Keratinocyte (primary cell): ENCODE results near the gene SMYD2. TPM values are rescaled to one million over a fixed set of nuclear protein-coding genes. Genes with fewer than 3 reads are reported as not detected.

Experiments used
- DNase-seq: peaks from one replicate; pipeline ENCODE4 v3.0.0-alpha.2; 2011; ENCODE audit warnings: low read depth, missing footprints, low spot score
- FAIRE-seq: peaks from 2 replicates; lab custom pipeline; 2011; peaks lifted over from hg19 to GRCh38; lab: Jason Lieb, UNC
- H2AFZ ChIP-seq: 2 replicates; pipeline ENCODE4 v1.6.0; 2012; ENCODE audit warnings: low read length, control low read depth, inconsistent platforms; ENCODE audit not compliant: control insufficient read depth
- H3K27ac ChIP-seq: 2 replicates; pipeline ENCODE4 v1.5.1; 2011; ENCODE audit warnings: low read length; ENCODE audit not compliant: control insufficient read depth, insufficient read depth
- H3K27me3 ChIP-seq: 3 replicates; pipeline ENCODE4 v1.6.0; 2011; ENCODE audit warnings: low read length; ENCODE audit not compliant: control insufficient read depth, insufficient read depth; ENCODE audit errors: extremely low read depth
- H3K36me3 ChIP-seq, 2 experiments: 2 replicates in 1 of 2; 3 replicates in 1 of 2; pipeline ENCODE4 v1.5.1; 2011; ENCODE audit warnings: low read length in 2 of 2, mild to moderate bottlenecking in 1 of 2; ENCODE audit not compliant: control insufficient read depth in 2 of 2, insufficient read depth in 2 of 2; ENCODE audit errors: extremely low read depth in 1 of 2
- H3K4me1 ChIP-seq: 3 replicates; pipeline ENCODE4 v1.5.1; 2011; ENCODE audit warnings: low read length; ENCODE audit not compliant: control insufficient read depth, insufficient read depth; ENCODE audit errors: extremely low read depth
- H3K4me2 ChIP-seq: 3 replicates; pipeline ENCODE4 v1.6.0; 2011; ENCODE audit warnings: low read depth, low read length; ENCODE audit not compliant: control insufficient read depth, insufficient read depth; ENCODE audit errors: extremely low read depth
- H3K4me3 ChIP-seq, 3 experiments: fragments of 200-600 bp in 1 of 3; sonication (generic) in 1 of 3; 2 replicates in 2 of 3; 3 replicates in 1 of 3; pipeline ENCODE4 v1.5.1; 2011 to 2016; ENCODE audit warnings: low read length in 3 of 3, mild to moderate bottlenecking in 3 of 3, control low read depth in 2 of 3, inconsistent platforms in 1 of 3, low read depth in 1 of 3, mixed read lengths in 1 of 3, mixed run types in 1 of 3, moderate library complexity in 1 of 3; ENCODE audit not compliant: control insufficient read depth in 2 of 3, insufficient read depth in 2 of 3; ENCODE audit errors: extremely low read depth in 1 of 3
- H3K79me2 ChIP-seq: 2 replicates; pipeline ENCODE4 v1.6.0; 2012; ENCODE audit warnings: low read length; ENCODE audit not compliant: control insufficient read depth, insufficient read depth
- H3K9ac ChIP-seq: 3 replicates; pipeline ENCODE4 v1.6.0; 2011; ENCODE audit warnings: low read length; ENCODE audit not compliant: control insufficient read depth, insufficient read depth; ENCODE audit errors: extremely low read depth
- H3K9me1 ChIP-seq: 3 replicates; pipeline ENCODE4 v1.6.0; 2011; ENCODE audit warnings: low read length; ENCODE audit not compliant: control insufficient read depth, insufficient read depth; ENCODE audit errors: extremely low read depth
- H3K9me3 ChIP-seq: 2 replicates; pipeline ENCODE4 v1.5.1; 2012; ENCODE audit warnings: low read depth, low read length; ENCODE audit not compliant: control insufficient read depth
- H4K20me1 ChIP-seq: 3 replicates; pipeline ENCODE4 v1.6.0; 2011; ENCODE audit warnings: low read length; ENCODE audit not compliant: control insufficient read depth, insufficient read depth; ENCODE audit errors: extremely low read depth
- EZH2 ChIP-seq: IDR thresholded peaks from one replicate; pipeline ENCODE4 v1.6.1; 2012; ENCODE audit warnings: inconsistent platforms, mild to moderate bottlenecking, low read length, moderate library complexity
- dilution Hi-C: fragments of 300-500 bp; cut with MboI; formaldehyde crosslinking; loops from one replicate; pipeline ENCODE4 v1.7.0; 2020; ENCODE audit warnings: low sequenced_read_pairs; ENCODE audit not compliant: extremely low pct_ligation_motif_present
- polyA plus RNA-seq, 5 experiments: library from polyadenylated mRNA; depleted of rRNA in 3 of 5; stranded (reverse) in 3 of 5; stranded (forward) in 1 of 5; unstranded in 1 of 5; fragments of >200 nt; gene quantifications; 1 replicate in 1 of 5; 2 replicates in 3 of 5; 3 replicates in 1 of 5; pipeline versions ENCODE4 v1.2.1 to v1.2.3, GENCODE V29; 2011 to 2012; ENCODE audit warnings: missing spikeins in 2 of 5, low read depth in 1 of 5, low replicate concordance in 1 of 5
- TF ChIP-seq, protein P1 (sequence below), 3 experiments: IDR thresholded peaks in 1 of 3; conservative IDR thresholded peaks in 1 of 3; optimal IDR thresholded peaks in 1 of 3; 2 replicates in 2 of 3; 3 replicates in 1 of 3; pipeline versions ENCODE3 to v1.5.1; 2011; ENCODE audit warnings: low read length in 3 of 3, mild to moderate bottlenecking in 3 of 3, moderate library complexity in 2 of 3, control low read depth in 1 of 3, inconsistent platforms in 1 of 3; ENCODE audit not compliant: insufficient read depth in 2 of 3; ENCODE audit errors: extremely low read depth in 1 of 3

Gene SMYD2
- polyA plus RNA-seq, 1 donor (not counting 4 experiments of a cell fraction or from before 2014, with no cell fraction given) = 75.5 TPM

GRCh38 chr1:214349781-214350180, 68.8 kb downstream of the SMYD2 start:
- no peaks in the 10 kb centered on the region for H3K79me2 ChIP-seq
- no peak overlapping the region for H3K4me3 ChIP-seq
- no peak overlapping the region for H2AFZ ChIP-seq
- H3K9ac ChIP-seq = no peak overlapping the region
- TF ChIP-seq, protein P1, sequence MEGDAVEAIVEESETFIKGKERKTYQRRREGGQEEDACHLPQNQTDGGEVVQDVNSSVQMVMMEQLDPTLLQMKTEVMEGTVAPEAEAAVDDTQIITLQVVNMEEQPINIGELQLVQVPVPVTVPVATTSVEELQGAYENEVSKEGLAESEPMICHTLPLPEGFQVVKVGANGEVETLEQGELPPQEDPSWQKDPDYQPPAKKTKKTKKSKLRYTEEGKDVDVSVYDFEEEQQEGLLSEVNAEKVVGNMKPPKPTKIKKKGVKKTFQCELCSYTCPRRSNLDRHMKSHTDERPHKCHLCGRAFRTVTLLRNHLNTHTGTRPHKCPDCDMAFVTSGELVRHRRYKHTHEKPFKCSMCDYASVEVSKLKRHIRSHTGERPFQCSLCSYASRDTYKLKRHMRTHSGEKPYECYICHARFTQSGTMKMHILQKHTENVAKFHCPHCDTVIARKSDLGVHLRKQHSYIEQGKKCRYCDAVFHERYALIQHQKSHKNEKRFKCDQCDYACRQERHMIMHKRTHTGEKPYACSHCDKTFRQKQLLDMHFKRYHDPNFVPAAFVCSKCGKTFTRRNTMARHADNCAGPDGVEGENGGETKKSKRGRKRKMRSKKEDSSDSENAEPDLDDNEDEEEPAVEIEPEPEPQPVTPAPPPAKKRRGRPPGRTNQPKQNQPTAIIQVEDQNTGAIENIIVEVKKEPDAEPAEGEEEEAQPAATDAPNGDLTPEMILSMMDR (optimal IDR thresholded peaks at IDR 0.05 in 1 of 3, IDR thresholded peaks at IDR 0.05 in 1 of 3, conservative IDR thresholded peaks at IDR 0.05 in 1 of 3; ENCODE audit: extremely low read depth in 1 of 3, insufficient read depth in 2 of 3, low read length in 3 of 3) = no peak
- no peak for TF ChIP-seq EZH2
- H3K36me3 ChIP-seq = peaks cover 27 to 36% of the 10 kb centered on the region in 2 experiments
- H4K20me1 ChIP-seq = no peaks in the 10 kb centered on the region
- H3K4me2 ChIP-seq = no peak overlapping the region
- dilution Hi-C loops = no loop called here
- no peak overlapping the region for H3K27ac ChIP-seq
- no peak for DNase-seq
- H3K27me3 ChIP-seq = no peaks in the 10 kb centered on the region
- H3K9me3 ChIP-seq = no peaks in the 10 kb centered on the region
- H3K9me1 ChIP-seq = no peaks in the 10 kb centered on the region
- no peak for FAIRE-seq
- H3K4me1 ChIP-seq = no peaks in the 10 kb centered on the region

DNA sequence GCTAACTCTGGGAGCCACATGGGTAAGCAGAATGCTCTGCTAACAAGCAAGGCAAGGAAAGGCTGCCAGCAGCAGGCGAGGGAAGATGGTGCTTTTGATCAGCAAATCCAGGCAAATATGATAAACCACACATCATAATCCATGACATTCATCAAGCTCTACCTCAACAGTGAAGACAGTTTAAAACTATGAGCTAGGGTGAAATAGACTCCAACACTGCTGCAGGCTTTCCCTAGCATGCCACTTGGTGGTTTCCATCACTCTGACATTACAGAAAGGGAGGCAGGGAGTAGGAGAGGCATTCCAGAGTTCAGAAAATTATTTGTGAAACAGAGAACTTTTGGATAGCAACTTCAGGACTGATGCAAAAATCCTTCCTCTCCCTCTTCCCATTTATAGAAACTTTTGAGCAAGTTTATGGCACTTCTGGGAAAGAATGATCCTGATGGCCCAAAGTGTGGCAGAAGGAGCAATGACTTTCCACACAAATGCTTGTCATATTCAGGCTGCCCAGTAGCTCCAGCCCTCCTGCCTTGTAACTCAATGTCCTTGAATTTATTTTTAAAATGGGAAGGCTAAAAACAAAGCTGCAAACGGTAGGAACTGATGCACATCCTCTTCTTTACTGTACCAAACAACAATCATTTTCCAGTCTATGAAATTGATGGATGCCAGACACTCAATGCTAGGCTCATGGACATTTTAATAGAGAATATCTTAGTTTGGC, 70.8 kb downstream of the SMYD2 start:
- no peak for DNase-seq
- Histone ChIP-seq H3K9me3 (no peaks in the 10 kb centered on the region), H3K4me2 (no peak overlapping the region), H3K9me1 (no peaks in the 10 kb centered on the region), H4K20me1 (no peaks in the 10 kb centered on the region), H3K4me3 (no peak overlapping the region), H3K27me3 (no peaks in the 10 kb centered on the region), H3K4me1 (no peaks in the 10 kb centered on the region), H2AFZ (no peak overlapping the region), H3K79me2 (no peaks in the 10 kb centered on the region), H3K36me3 (peaks cover 38 to 49% of the 10 kb centered on the region in 2 experiments), H3K9ac (no peak overlapping the region), H3K27ac (no peak overlapping the region)
- dilution Hi-C loops = no loop called here
- FAIRE-seq = no peak
- no peak for TF ChIP-seq EZH2
- TF ChIP-seq, protein P1 (optimal IDR thresholded peaks at IDR 0.05 in 1 of 3, IDR thresholded peaks at IDR 0.05 in 1 of 3, conservative IDR thresholded peaks at IDR 0.05 in 1 of 3; ENCODE audit: extremely low read depth in 1 of 3, insufficient read depth in 2 of 3, low read length in 3 of 3) = no peak
